ENCODE measurements around the gene NXPH4.

DNA sequence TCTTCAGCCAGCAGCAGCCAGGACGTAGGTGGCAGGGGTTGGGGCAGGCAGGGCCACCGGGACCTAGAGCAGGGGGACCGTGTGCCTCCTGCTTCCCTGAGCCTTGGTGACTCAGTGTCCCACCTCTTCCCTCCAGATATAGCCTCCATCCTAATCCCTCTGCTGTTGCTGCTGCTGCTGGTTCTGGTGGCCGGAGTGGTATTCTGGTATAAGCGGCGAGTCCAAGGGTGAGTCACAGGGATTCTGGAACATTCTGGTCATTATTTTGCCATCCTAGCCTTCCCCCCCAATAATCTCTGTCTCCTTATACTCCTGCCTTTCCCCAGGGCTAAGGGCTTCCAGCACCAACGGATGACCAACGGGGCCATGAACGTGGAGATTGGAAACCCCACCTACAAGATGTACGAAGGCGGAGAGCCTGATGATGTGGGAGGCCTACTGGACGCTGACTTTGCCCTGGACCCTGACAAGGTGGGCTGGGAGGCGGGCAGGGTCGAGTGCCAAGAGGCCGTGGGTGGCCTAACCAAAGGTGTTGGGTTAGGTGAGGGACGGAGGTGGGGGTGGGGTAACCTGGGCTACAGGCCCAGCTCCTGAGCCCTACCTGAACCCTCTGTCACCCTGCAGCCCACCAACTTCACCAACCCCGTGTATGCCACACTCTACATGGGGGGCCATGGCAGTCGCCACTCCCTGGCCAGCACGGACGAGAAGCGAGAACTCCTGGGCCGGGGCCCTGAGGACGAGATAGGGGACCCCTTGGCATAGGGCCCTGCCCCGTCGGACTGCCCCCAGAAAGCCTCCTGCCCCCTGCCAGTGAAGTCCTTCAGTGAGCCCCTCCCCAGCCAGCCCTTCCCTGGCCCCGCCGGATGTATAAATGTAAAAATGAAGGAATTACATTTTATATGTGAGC, 4.5 kb upstream of the NXPH4 start:
- no peak for TF ChIP-seq EGR1 (IDR thresholded peaks at IDR 0.05; ENCODE audit: low read depth)
- TF ChIP-seq EZH2 (IDR thresholded peaks at IDR 0.05) = no peak
- no peak for TF ChIP-seq POLR2A (IDR thresholded peaks at IDR 0.05; ENCODE audit: borderline replicate concordance, extremely low read depth, insufficient read depth, insufficient read length)
- TF ChIP-seq, protein P1, sequence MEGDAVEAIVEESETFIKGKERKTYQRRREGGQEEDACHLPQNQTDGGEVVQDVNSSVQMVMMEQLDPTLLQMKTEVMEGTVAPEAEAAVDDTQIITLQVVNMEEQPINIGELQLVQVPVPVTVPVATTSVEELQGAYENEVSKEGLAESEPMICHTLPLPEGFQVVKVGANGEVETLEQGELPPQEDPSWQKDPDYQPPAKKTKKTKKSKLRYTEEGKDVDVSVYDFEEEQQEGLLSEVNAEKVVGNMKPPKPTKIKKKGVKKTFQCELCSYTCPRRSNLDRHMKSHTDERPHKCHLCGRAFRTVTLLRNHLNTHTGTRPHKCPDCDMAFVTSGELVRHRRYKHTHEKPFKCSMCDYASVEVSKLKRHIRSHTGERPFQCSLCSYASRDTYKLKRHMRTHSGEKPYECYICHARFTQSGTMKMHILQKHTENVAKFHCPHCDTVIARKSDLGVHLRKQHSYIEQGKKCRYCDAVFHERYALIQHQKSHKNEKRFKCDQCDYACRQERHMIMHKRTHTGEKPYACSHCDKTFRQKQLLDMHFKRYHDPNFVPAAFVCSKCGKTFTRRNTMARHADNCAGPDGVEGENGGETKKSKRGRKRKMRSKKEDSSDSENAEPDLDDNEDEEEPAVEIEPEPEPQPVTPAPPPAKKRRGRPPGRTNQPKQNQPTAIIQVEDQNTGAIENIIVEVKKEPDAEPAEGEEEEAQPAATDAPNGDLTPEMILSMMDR (IDR thresholded peaks at IDR 0.05 in 2 of 3, conservative IDR thresholded peaks at IDR 0.05 in 1 of 3; ENCODE audit: borderline replicate concordance in 1 of 3, insufficient read depth in 1 of 3, low read depth in 2 of 3, low read length in 2 of 3) = no peak
- TF ChIP-seq CBX3 (IDR thresholded peaks at IDR 0.05; ENCODE audit: low read depth) = no peak
- no peak for TF ChIP-seq SP1 (IDR thresholded peaks at IDR 0.05; ENCODE audit: low read depth)
- TF ChIP-seq ELF1 (IDR thresholded peaks at IDR 0.05; ENCODE audit: borderline replicate concordance, low read depth) = no peak
- TF ChIP-seq EZH2phosphoT487 (IDR thresholded peaks at IDR 0.05; ENCODE audit: borderline replicate concordance) = no peak
- TF ChIP-seq CEBPB (IDR thresholded peaks at IDR 0.05; ENCODE audit: low read depth) = no peak
- TF ChIP-seq RAD21 (IDR thresholded peaks at IDR 0.05; ENCODE audit: low read depth) = no peak
- no peak for TF ChIP-seq SIN3A (IDR thresholded peaks at IDR 0.05; ENCODE audit: low read depth)

Data from HCT116 (cell line).